ENCODE data around the gene FAP.

FAP gene

GRCh38 chr2:162234620-162235462 lies 8.4 kb downstream of the FAP start:
- DNase-seq: no peak

GRCh38 chr2:162233197-162233596 lies 10.0 kb downstream of the FAP start:
- DNase-seq: no peak

DNA sequence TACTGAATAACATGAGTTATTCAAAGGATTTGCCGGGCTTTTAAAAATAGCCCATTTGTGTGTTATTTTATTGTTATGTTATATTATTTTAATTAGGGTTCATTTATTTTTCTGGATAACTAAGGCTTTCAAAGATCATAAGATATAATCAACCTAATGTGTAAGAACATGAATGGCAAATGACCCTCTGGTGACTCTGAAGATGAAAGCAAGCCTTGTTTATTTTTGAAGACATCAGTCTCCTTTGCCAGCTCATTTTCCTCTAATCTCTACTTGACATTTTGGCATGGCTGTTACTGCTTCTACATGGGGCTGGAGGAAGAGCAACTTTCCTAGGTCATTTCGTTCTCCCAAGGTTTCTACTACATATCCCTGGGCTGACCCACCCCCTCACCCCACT lies 10.6 kb downstream of the FAP start:
- no peak for DNase-seq

- DNase-seq: no peak
These were observed 11.2 kb downstream of the FAP start for GRCh38 chr2:162232027-162232426.

GRCh38 chr2:162230761-162231160 lies 12.5 kb downstream of the FAP start:
- no peak for DNase-seq

GRCh38 chr2:162226836-162227235 lies 16.4 kb downstream of the FAP start:
- DNase-seq: no peak

GRCh38 chr2:162221064-162221463 lies 22.2 kb downstream of the FAP start:
- peak; percentile 47 for DNase-seq

DNA sequence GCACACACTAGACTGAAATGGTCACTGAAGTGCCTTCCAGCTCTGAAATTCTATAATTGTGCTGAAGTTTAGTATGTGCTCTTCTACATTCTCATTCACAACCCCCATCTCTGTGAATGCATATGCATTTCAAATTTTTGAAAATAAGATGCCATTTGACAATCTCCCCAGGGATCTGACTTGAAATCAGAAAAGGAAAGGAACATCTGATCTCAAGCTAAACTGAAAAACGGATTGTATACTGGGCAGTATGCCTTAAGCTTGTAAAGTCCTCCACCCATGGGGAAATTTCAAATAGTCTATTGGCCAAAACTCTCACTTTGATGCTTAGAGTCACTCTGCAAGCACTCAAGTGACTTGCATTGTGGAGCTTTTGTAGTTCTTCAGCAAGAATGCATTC lies 22.9 kb downstream of the FAP start:
- no peak for DNase-seq

DNA sequence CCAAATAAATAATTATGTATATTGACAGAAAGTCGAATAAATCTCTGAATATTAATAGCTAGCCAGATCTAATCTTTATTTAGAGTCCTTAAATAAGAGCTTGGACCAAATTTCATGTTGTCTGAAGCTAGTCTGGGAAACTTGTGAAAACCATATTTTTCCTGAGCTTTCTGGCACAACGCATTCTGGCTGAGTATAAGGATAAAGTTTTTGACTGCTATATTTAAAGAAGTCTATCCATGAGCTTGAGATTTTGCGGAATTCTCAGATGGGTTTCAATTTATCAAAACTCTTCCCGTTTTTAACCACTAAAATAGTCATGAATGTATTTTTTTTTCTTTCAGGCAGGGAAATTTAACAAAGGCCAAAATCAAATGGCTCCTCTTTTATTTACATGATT lies 23.8 kb downstream of the FAP start:
- DNase-seq: no peak

DNA sequence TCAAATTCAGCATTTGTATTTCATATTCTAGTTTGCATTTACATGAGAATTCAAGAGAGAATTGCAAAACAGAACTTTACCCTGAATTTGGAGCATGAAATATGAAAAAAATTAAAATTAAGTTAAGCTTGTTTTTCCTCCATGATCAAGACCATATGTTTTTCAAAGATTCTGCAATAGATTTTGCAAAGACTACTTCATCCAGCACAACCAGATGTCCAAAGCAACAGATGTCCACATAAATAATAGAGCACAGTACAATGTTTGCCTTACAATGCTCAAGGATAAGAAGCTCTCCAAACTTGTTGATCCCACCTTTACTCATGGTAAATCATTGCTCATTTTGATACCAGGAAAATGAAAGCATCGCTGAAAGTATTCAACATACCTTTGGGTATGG lies 25.6 kb downstream of the FAP start:
- no peak for DNase-seq

- DNase-seq: no peak
These were observed 28.1 kb downstream of the FAP start for GRCh38 chr2:162215162-162215561.

DNA sequence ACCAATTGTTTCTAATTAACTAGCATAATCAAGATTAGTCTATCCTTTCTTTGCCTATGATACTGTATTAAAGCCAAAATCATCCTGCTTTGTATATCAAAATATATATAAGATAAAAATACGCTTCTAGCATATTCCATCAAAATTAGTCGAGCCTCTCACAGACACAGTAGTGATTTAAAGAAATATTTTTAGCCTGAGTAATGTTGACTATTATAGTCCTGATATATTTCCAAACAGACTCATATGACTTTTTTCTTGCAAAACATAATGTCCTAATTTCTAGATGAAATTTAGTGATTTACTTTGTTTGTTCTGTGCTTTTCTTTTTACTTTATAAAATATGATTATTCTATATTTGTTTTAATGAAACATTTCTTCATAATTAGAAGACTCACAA lies 30.9 kb downstream of the FAP start:
- DNase-seq: no peak

- no peak for DNase-seq
These were observed 31.5 kb downstream of the FAP start for GRCh38 chr2:162211732-162212131.

GRCh38 chr2:162210385-162210784 lies 32.9 kb downstream of the FAP start:
- DNase-seq: no peak

DNA sequence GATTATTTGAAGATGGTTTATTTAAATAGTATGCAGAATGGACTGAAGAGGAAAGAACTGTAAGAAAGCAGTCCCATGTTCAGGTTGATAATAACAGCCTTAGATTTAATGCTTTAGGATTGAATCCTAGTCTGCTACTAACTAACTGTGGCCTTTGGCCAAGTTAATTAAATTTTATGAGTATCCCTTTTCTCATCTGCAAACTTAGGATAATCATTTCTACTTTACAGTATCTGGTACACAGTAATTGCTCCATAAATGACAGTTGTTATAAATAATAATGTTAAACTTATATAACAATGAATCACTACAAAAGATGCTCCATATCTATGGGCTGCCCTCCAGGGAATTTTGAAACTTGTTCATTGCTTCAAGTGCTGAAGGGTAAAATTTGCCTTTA lies 41.0 kb downstream of the FAP start:
- no peak for DNase-seq

DNA sequence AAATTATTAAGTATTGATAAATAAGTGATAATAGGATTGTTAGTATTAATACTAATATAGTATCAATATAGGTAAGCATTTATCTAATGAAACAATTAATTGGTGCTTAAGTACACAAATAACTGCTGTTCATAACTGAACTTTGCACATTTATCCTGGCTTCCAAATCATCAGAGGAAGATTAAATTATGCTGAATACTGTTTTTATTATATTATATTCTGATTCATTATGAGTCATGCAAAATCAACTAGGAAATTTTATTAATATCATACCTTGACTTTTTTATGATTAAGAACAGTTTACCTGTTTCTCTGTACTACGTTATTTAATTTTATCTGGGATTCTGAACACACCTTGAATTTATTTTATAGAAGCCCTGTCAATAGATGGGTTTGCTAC lies 42.6 kb downstream of the FAP start:
- DNase-seq: no peak

DNA sequence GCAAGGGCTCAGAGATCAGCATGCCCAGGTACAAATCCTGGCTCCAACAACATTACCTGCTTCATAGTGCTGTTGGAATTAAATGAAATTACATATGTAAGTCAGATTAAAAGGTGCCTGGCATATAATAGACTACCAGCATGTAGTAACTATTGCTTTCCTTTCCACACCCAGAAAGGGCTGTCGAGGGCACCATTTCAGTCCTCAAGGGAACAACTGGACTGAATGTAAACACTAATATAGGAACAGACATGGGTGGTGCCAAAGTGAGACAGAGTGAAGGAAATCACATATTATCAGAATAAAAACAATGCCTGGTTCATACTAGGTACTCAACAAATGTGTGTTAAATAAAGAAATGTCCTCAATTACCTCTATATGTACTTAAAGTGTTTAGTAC lies 43.3 kb downstream of the FAP start:
- DNase-seq: no peak

GRCh38 chr2:162198239-162198638 lies 45.0 kb downstream of the FAP start:
- no peak for DNase-seq

- DNase-seq: no peak
These were observed 46.0 kb downstream of the FAP start for GRCh38 chr2:162197069-162197825.

GRCh38 chr2:162196638-162197037 lies 46.6 kb downstream of the FAP start:
- no peak for DNase-seq

DNA sequence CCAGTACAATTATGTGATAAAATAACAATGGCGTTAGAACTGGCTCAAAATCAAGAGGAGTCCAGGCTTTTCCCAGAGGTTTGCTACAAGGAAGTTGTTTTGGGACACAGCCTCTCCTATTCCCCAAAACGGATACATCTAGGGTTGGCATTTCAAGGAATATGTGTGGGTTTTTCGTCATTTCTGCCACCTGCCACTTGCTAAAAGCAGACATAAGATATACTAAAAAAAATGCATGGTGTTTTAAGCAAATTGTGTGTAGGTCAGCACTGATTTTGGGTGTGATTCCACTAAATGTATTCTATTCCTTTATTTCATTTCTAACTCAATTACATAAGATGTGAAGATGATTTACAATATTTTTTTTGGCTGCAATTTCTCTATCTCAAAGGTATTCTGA lies 54.8 kb downstream of the FAP start:
- DNase-seq: no peak

- DNase-seq: no peak
These were observed 57.6 kb downstream of the FAP start for GRCh38 chr2:162185541-162186232.

DNA sequence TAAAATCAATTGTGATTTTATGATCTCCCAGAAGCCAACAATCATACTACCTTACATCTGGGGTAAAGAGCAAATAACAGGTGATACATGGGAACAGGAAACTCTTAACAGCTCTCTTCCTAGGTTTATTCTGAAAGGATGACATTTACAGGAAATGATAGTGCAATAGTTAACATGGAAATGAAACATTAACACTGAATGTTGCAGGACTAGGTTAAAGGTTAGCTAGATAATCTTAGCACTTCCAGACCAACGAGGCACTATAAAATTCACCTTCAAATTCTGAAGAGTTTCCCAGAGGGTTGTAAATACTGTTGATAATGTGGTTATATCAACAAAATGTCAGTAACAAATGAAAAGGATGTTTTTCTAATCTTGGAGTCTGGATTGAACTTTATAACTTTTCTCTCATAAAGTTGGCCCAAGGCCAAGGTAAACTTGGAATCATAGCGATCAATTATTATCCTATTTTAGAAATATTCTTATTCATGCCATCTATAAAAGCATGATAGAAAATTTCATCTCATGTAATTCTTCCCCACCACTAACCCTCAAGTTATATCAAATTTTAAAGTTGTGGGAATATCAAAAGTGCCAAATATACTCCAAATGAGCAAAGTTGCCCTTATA lies 58.3 kb downstream of the FAP start:
- no peak for DNase-seq
